Transverse colon (tissue), 4 donors: Measurements from ENCODE around the gene PLEKHG1.

Experiments used
- CTCF ChIP-seq, 5 experiments: fragments of 200-600 bp in 3 of 5; fragments of 450-650 bp in 2 of 5; sonication (generic) in 3 of 5; IDR thresholded peaks; 1 replicate in 2 of 5; 2 replicates in 3 of 5; pipeline ENCODE4 v1.5.1; 2016 to 2017; ENCODE audit warnings: antibody characterized with exemption in 5 of 5, inconsistent platforms in 3 of 5, mild to moderate bottlenecking in 2 of 5, moderate library complexity in 1 of 5
- EP300 ChIP-seq: sonication (generic); formaldehyde crosslinking; IDR thresholded peaks from one replicate; pipeline ENCODE4 v1.6.1; 2017; ENCODE audit warnings: antibody characterized with exemption, low read depth
- POLR2AphosphoS5 ChIP-seq, 3 donors: sonication (generic); formaldehyde crosslinking; IDR thresholded peaks; one replicate each; pipeline ENCODE4 v1.6.1; 2016; ENCODE audit warnings: antibody characterized with exemption in 3 of 3

- TF ChIP-seq CTCF (IDR thresholded peaks at IDR 0.05) (no peak), POLR2AphosphoS5 (IDR thresholded peaks at IDR 0.05) (no peak), EP300 (no peak)
Measured at GRCh38 chr6:150646228-150646627, 46.5 kb downstream of the PLEKHG1 start.
